ENCODE results near the gene CACNA1D.

Gene CACNA1D

DNA sequence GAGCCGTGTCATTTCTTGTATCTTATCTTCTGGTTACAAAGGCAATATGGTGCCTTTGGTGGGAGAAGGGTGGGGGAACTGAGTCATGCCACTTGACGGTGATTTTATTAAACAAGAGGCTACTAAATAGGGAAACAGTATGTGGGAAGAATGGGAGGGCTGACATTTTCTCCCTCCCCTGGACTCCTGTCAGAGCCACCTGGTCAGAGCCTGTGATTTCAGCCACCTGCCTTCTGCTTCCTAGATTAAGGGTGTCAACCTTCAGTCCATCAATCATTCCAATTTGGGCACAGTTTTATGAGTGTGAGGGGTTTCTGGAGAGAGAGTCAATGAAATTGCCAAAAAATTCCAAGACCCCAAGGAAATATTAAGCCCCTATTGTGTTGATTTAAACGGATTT is 264.4 kb downstream of the CACNA1D start:
- TF ChIP-seq GATA2 (IDR thresholded peaks at IDR 0.05; ENCODE audit: low read depth, low read length) = no peak
- no peak for TF ChIP-seq GATA3 (IDR thresholded peaks at IDR 0.05; ENCODE audit: low read depth, low read length)

- no peak for TF ChIP-seq GATA2 (IDR thresholded peaks at IDR 0.05; ENCODE audit: low read depth, low read length)
- TF ChIP-seq GATA3 (IDR thresholded peaks at IDR 0.05; ENCODE audit: low read depth, low read length) = no peak
Measured at GRCh38 chr3:53763353-53763752, 268.9 kb downstream of the CACNA1D start.

- TF ChIP-seq GATA3 (IDR thresholded peaks at IDR 0.05; ENCODE audit: low read depth, low read length) (no peak), GATA2 (IDR thresholded peaks at IDR 0.05; ENCODE audit: low read depth, low read length) (no peak)
Measured at GRCh38 chr3:53764026-53764775, 269.8 kb downstream of the CACNA1D start.

DNA sequence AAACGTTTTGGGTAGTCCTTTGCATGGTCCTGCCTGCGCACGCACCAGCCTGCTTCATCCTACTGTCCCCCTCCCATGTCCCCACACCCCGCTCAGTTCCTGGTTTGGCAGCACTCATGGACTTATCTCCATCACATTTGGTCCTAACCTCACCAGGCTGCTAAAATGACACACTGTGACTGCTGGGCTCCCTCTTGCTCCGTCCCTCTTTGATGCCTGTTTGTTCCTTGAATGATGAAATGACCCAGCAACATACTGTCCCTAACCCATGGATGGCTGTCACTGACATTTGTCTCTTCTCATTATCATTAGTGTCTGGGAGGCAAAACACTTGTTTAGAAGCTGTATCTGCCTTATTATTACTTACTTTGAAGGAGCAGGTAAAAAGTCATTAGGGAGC is 271.3 kb downstream of the CACNA1D start:
- TF ChIP-seq GATA3 (IDR thresholded peaks at IDR 0.05; ENCODE audit: low read depth, low read length) (no peak), GATA2 (IDR thresholded peaks at IDR 0.05; ENCODE audit: low read depth, low read length) (no peak)

- TF ChIP-seq GATA2 (IDR thresholded peaks at IDR 0.05; ENCODE audit: low read depth, low read length) (no peak), GATA3 (IDR thresholded peaks at IDR 0.05; ENCODE audit: low read depth, low read length) (no peak)
Measured at GRCh38 chr3:53766706-53767105, 272.3 kb downstream of the CACNA1D start.

DNA sequence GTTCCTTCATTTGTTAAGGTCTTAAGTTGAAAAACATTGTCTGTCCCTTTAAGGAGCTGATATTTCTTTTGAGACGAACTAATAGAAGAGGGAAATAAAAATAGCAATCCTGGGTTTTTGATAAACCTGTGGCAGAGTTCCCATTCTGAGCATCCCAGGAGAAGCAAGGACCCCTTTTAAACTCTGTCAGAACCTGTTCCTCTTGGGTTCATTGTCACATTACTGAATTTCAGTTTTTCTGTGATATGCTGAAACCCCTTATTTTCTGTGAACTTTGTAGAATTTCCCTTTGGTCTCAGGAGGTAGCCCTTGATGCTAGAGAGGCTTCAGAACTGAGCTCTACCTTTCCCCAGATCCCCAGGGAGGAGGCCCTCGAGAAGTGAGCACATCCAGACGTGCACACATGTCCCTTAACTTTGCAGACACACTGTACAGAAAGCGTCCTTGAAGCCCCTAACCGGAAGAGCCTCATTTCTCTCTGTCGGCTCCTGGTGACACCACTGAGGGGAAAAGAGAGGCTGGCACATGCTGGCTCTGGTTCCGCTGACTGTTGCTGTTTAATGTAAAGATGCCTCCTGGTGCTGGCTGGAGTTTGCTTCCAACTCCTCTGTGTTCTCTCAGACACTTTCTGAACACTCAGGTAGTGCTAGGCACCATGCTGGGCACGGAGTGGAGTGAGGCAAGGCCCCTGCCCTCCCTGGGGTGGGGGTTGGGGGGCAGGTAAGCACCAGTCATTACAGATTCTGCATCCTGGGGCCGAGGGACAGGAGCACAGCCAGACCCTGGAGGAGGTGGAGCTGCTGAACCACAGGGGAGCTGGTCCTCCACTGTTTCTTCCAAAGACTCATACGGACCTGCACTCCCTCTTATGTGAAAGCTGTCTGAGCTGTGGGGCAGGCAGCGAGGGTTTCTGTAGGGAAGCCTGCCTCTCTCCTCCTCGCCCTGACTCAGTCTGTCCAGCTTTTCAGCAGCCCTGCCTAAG is 274.4 kb downstream of the CACNA1D start:
- no peak for TF ChIP-seq GATA3 (IDR thresholded peaks at IDR 0.05; ENCODE audit: low read depth, low read length)

- no peak for TF ChIP-seq GATA2 (IDR thresholded peaks at IDR 0.05; ENCODE audit: low read depth, low read length)
- no peak for TF ChIP-seq GATA3 (IDR thresholded peaks at IDR 0.05; ENCODE audit: low read depth, low read length)
Measured at GRCh38 chr3:53772562-53772961, 278.2 kb downstream of the CACNA1D start.

- TF ChIP-seq GATA2 (IDR thresholded peaks at IDR 0.05; ENCODE audit: low read depth, low read length) = no peak
- TF ChIP-seq GATA3 (IDR thresholded peaks at IDR 0.05; ENCODE audit: low read depth, low read length) = no peak
Measured at GRCh38 chr3:53773021-53773436, 278.6 kb downstream of the CACNA1D start.

DNA sequence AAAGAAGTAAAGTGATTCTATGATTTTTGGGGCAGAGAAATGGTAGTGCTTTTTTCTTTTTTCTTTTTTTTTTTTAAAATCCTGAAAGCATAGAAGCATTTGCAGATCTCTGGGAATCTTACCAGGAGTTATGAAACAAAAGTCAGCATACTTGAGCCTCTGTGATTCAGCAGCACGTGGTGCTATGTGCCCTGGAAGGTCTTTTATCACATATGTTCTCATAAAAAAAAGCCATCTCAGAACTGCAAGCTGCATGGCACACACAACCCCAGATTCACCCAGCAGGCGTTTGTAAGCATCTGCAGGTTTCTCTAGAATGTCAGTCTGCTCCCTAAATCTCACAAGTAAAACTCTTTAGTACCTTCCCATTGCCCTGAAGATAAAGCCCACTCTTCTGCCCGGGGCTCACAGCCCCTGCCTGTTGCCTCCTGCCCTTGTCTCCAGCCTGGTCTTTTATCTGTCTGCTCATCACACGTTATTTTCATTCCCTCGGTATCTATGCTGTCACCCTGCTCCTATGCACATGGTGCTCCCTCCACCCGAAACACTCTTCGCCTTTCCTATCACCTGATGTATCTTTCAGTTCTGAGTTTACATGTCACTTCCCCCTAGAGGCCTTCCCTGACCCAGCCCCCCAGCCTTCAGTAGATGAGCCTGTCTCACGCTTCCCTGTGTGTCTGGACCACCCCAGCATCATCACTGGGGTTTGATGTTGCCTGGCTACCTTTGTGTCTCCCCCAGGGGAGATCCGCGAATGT is 279.4 kb downstream of the CACNA1D start:
- peak; percentile 86 for TF ChIP-seq GATA2 (IDR thresholded peaks at IDR 0.05; ENCODE audit: low read depth, low read length)
- TF ChIP-seq GATA3 (IDR thresholded peaks at IDR 0.05; ENCODE audit: low read depth, low read length) = peak; percentile 38; the same call in 1 of the 2 replicates

DNA sequence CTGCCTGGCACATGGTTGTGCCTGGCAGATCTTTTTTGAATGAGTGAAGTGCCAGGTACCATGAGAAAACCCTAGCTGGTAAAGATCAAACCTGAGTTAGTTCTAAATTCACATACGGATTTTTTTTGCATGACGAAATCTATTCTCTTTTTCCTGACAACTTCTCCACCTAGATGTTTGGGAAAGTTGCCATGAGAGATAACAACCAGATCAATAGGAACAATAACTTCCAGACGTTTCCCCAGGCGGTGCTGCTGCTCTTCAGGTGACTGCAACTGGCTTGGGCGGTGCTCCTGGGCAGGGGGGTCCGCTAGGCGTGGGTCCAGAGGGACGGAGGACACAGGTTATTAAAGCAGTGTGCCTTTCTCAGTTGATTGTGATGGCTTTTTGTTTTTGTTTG is 280.0 kb downstream of the CACNA1D start:
- TF ChIP-seq GATA3 (IDR thresholded peaks at IDR 0.05; ENCODE audit: low read depth, low read length) = no peak
- no peak for TF ChIP-seq GATA2 (IDR thresholded peaks at IDR 0.05; ENCODE audit: low read depth, low read length)

DNA sequence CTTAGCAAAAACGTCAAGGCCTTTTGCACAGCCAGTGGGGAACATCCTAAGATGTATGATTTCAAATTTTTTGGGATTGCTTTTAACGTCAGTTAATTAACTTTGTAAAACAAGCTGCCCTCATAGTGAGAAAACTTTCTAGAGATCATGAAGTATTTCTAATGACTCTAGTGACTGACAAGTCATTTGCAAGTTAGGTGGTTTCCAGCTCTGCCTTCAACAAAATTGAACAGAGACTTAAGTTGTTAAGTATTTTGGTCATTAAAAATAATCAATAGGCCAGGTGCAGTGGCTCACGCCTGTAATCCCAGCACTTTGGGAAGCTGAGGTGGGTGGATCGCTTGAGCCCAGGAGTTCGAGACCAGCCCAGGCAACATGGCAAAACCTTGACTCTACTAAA is 280.6 kb downstream of the CACNA1D start:
- TF ChIP-seq GATA3 (IDR thresholded peaks at IDR 0.05; ENCODE audit: low read depth, low read length) = no peak
- TF ChIP-seq GATA2 (IDR thresholded peaks at IDR 0.05; ENCODE audit: low read depth, low read length) = no peak

DNA sequence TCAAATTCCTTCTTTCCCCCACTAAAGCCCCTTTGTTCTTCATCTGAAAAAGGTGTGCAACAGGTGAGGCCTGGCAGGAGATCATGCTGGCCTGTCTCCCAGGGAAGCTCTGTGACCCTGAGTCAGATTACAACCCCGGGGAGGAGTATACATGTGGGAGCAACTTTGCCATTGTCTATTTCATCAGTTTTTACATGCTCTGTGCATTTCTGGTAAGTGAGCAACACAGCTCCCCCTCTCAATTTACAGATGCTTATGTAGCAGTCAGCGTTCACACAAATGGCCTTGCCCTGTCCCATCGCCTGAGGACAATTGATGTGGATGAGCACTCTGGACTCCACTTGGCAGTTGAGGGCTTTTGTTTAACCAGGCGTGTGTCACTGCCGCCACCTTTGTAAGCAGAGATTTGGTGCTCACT is 281.4 kb downstream of the CACNA1D start:
- TF ChIP-seq GATA2 (IDR thresholded peaks at IDR 0.05; ENCODE audit: low read depth, low read length) = no peak
- TF ChIP-seq GATA3 (IDR thresholded peaks at IDR 0.05; ENCODE audit: low read depth, low read length) = no peak

DNA sequence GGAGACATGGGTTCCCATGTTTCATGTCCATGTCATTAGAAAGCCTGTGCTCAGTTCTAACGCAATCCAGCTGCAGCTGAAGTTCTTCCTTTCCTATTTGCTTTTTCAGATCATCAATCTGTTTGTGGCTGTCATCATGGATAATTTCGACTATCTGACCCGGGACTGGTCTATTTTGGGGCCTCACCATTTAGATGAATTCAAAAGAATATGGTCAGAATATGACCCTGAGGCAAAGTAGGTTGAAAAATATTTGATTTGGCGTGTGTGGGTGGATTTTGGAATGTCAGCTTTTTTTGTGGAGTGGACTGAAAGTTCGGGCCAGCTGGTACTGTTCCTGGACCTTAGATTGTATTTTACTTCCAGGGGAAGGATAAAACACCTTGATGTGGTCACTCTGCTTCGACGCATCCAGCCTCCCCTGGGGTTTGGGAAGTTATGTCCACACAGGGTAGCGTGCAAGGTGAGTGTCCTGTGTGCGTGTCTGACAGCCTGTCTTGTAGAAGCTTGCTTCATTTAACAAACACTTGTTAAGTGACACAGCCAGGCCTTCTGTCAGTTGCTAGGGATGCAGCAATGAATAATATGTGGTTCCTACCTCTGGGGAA is 282.2 kb downstream of the CACNA1D start:
- no peak for TF ChIP-seq GATA3 (IDR thresholded peaks at IDR 0.05; ENCODE audit: low read depth, low read length)
- no peak for TF ChIP-seq GATA2 (IDR thresholded peaks at IDR 0.05; ENCODE audit: low read depth, low read length)

- TF ChIP-seq GATA3 (IDR thresholded peaks at IDR 0.05; ENCODE audit: low read depth, low read length) (no peak), GATA2 (IDR thresholded peaks at IDR 0.05; ENCODE audit: low read depth, low read length) (no peak)
Measured at GRCh38 chr3:53777468-53777867, 283.1 kb downstream of the CACNA1D start.

Data from SH-SY5Y (cell line).